ENCODE data around the gene SPAG16.

- no peak for TF ChIP-seq CTCF (IDR thresholded peaks at IDR 0.05 in 8 of 11, conservative IDR thresholded peaks at IDR 0.05 in 3 of 11)
- TF ChIP-seq POLR2A (IDR thresholded peaks at IDR 0.05): no peak
- no peak for TF ChIP-seq POLR2AphosphoS5 (IDR thresholded peaks at IDR 0.05)
Measured at GRCh38 chr2:214382229-214382628, 1098.0 kb downstream of the SPAG16 start.

Data from spleen (tissue), 7 donors.